ENCODE results near the gene HLCS.

- TF ChIP-seq ZEB2 (tag by site-specific recombination; IDR thresholded peaks at IDR 0.05) (no peak), KLF9 (tag by site-specific recombination; IDR thresholded peaks at IDR 0.05; ENCODE audit: low read depth) (no peak), CTCF (tag by site-specific recombination; IDR thresholded peaks at IDR 0.05) (peak; percentile 82), ZSCAN30 (tag by site-specific recombination; IDR thresholded peaks at IDR 0.05) (no peak), ZNF10 (tag by site-specific recombination; IDR thresholded peaks at IDR 0.05) (no peak), ELK4 (IDR thresholded peaks at IDR 0.05; ENCODE audit: borderline replicate concordance, low read depth, low read length) (no peak), HOXA7 (CRISPR knock-in tag; IDR thresholded peaks at IDR 0.05; ENCODE audit: borderline replicate concordance) (no peak), KLF17 (tag by site-specific recombination; IDR thresholded peaks at IDR 0.05) (no peak), REPIN1 (tag by site-specific recombination; IDR thresholded peaks at IDR 0.05; ENCODE audit: low read depth) (no peak), ZNF560 (tag by site-specific recombination; IDR thresholded peaks at IDR 0.05; ENCODE audit: borderline replicate concordance) (no peak), ZSCAN4 (tag by site-specific recombination; IDR thresholded peaks at IDR 0.05) (no peak), PRDM10 (tag by site-specific recombination; IDR thresholded peaks at IDR 0.05) (peak; percentile 33; the same call in 1 of the 2 replicates), ZNF530 (tag by site-specific recombination; IDR thresholded peaks at IDR 0.05; ENCODE audit: low read depth) (no peak), ZNF664 (tag by site-specific recombination; IDR thresholded peaks at IDR 0.05) (no peak)
These were observed 38.8 kb downstream of the HLCS start for GRCh38 chr21:36927719-36928117.
